Measurements from ENCODE around the gene ZNF784. TPM values are rescaled to one million over a fixed set of nuclear protein-coding genes. Genes with fewer than 3 reads are reported as not detected.
A peak's percentile ranks its signal among the peaks of the same experiment; 100 is the strongest.

The ZNF784 gene
- total and polyA plus RNA-seq, 9 of the 15 experiments (the other 6 are each of a cell fraction or from before 2014, with no cell fraction given): 0.14 to 6.1 (median 2.1) TPM

DNA sequence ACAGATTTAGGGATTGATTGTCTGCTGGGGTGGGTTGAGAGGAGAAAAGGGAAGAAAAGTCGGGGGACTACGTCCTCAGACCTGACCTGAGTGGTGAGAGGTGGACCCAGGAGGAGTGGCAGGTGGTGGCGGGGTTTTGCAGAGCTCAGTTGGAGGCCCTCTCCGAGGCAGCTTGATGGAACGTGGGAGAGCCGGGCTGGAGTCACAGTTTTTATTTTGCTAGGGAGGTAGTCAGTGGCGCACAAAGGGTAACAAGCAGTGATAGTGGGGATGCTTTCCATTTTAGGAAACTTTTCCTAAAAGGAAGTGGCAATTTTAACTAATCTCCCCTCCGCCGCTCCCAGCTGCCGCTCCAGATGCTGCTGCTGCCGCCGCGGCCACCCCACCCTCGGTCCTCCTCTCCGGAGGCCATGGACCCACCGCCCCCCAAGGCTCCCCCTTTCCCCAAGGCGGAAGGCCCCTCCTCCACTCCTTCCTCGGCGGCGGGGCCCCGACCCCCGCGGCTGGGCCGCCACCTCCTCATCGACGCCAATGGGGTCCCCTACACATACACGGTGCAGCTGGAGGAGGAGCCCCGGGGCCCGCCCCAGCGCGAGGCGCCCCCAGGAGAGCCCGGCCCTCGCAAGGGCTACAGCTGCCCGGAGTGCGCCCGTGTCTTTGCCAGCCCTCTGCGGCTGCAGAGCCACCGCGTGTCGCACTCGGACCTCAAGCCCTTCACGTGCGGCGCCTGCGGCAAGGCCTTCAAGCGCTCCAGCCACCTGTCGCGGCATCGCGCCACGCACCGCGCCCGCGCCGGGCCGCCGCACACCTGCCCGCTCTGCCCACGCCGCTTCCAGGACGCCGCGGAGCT, 18.0 kb upstream of the ZNF784 start (continued):
- no peak for TF ChIP-seq STAG1 (CRISPR knock-in tag; IDR thresholded peaks at IDR 0.05; ENCODE audit: borderline replicate concordance)
- peak; percentile 87 to 89; a peak in 2 of 4 replicates for TF ChIP-seq KDM1A (IDR thresholded peaks at IDR 0.05)
- TF ChIP-seq ZNF24 (IDR thresholded peaks at IDR 0.05): no peak
- TF ChIP-seq, protein P1, sequence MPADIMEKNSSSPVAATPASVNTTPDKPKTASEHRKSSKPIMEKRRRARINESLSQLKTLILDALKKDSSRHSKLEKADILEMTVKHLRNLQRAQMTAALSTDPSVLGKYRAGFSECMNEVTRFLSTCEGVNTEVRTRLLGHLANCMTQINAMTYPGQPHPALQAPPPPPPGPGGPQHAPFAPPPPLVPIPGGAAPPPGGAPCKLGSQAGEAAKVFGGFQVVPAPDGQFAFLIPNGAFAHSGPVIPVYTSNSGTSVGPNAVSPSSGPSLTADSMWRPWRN (IDR thresholded peaks at IDR 0.05; ENCODE audit: low read depth): no peak
- TF ChIP-seq, protein P2, sequence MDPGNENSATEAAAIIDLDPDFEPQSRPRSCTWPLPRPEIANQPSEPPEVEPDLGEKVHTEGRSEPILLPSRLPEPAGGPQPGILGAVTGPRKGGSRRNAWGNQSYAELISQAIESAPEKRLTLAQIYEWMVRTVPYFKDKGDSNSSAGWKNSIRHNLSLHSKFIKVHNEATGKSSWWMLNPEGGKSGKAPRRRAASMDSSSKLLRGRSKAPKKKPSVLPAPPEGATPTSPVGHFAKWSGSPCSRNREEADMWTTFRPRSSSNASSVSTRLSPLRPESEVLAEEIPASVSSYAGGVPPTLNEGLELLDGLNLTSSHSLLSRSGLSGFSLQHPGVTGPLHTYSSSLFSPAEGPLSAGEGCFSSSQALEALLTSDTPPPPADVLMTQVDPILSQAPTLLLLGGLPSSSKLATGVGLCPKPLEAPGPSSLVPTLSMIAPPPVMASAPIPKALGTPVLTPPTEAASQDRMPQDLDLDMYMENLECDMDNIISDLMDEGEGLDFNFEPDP (CRISPR knock-in tag; IDR thresholded peaks at IDR 0.05): no peak
- TF ChIP-seq SIX5 (IDR thresholded peaks at IDR 0.05; ENCODE audit: borderline replicate concordance in 1 of 2, insufficient read depth in 1 of 2, low read depth in 1 of 2, low read length in 2 of 2): no peak
- TF ChIP-seq, protein P3, sequence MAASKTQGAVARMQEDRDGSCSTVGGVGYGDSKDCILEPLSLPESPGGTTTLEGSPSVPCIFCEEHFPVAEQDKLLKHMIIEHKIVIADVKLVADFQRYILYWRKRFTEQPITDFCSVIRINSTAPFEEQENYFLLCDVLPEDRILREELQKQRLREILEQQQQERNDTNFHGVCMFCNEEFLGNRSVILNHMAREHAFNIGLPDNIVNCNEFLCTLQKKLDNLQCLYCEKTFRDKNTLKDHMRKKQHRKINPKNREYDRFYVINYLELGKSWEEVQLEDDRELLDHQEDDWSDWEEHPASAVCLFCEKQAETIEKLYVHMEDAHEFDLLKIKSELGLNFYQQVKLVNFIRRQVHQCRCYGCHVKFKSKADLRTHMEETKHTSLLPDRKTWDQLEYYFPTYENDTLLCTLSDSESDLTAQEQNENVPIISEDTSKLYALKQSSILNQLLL (CRISPR knock-in tag; IDR thresholded peaks at IDR 0.05; ENCODE audit: borderline replicate concordance): no peak
- TF ChIP-seq ZFX (CRISPR knock-in tag; IDR thresholded peaks at IDR 0.05): 0 out of 2 replicates have a peak, but pooled peaks have one; percentile 5
- TF ChIP-seq TFAM (CRISPR knock-in tag; conservative IDR thresholded peaks at IDR 0.05): no peak
- TF ChIP-seq POLR2A (conservative IDR thresholded peaks at IDR 0.05): no peak
- TF ChIP-seq ZFP36 (IDR thresholded peaks at IDR 0.05; ENCODE audit: low read depth, low read length, partially characterized antibody): no peak
- TF ChIP-seq SP1 (CRISPR knock-in tag; IDR thresholded peaks at IDR 0.05): no peak
- TF ChIP-seq HDAC1 (IDR thresholded peaks at IDR 0.05): 0 out of 4 replicates have a peak, but pooled peaks of 1 of the 2 experiments have one; percentile 41
- peak; percentile 68 for TF ChIP-seq FUS (optimal IDR thresholded peaks at IDR 0.05; ENCODE audit: low read depth, low read length)
- TF ChIP-seq WHSC1 (IDR thresholded peaks at IDR 0.05; ENCODE audit: low read length): no peak
- peak; percentile 36 for TF ChIP-seq RBFOX2 (IDR thresholded peaks at IDR 0.05; ENCODE audit: low read depth, low read length)
- TF ChIP-seq, protein P4, sequence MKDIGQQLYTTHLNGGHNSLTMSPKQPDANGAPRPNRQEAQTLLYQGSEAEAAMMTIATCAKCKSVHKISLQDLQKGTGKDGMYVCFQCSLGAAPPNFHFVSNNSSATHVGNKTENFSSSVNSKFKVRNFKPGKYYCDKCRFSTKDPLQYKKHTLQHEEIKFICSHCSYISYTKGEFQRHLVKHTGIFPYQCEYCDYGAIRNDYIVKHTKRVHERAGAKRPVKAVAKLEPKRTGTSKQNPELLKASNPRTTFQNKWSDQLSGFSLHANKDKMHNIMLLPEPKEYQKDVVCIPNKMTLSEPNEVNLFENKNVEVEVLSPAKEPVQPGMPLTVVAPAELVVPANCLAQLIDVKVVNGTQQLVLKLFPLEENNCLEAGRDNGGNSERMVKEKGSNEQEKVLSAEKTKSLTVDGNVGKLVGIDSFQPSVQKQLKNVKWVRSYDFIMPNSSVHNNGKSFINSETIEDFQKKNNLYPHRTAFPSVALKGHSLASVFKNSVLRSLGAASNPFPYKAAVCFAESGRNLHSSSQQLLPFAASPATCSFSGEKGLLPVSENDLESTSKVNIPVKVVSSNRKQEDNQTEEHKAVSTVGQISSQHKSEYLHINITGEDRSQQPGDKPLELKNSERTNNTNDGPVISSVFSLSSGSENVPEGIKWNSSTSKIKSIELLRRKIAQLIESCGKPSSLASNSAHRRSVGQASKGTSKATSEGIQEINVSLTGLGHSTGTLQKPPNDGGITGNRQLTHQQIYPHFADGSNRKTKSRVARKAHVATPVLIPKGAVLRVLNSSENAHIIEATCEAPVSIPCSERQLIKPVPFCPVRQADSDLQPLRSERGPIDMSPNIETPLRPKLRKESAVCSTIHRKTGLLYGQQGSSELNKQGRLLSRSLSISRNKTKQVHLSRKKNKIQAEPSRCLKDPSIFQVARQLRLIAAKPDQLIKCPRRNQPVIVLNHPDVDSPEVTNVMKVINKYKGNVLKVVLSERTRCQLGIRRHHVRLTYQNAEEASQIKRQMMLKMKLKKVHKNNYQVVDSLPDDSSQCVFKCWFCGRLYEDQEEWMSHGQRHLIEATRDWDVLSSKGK (CRISPR knock-in tag; IDR thresholded peaks at IDR 0.05): no peak
- no peak for TF ChIP-seq ZC3H11A (IDR thresholded peaks at IDR 0.05; ENCODE audit: low read depth, low read length)
- no peak for TF ChIP-seq ARHGAP35 (IDR thresholded peaks at IDR 0.05; ENCODE audit: partially characterized antibody)

Data from K562 (cell line).